SK-N-MC (cell line): Measurements from ENCODE around the gene AUTS2.

Experiments
- DNase-seq: peaks from one replicate; pipeline ENCODE4 v3.0.0-alpha.2; 2011; ENCODE audit warnings: low read depth, low spot score
- H3K27ac ChIP-seq: fragments of 200-600 bp; sonication (generic); 2 replicates; pipeline ENCODE4 v1.5.1; 2016; ENCODE audit warnings: mixed run types
- H3K36me3 ChIP-seq: fragments of 200-600 bp; sonication (generic); 2 replicates; pipeline ENCODE4 v1.6.1; 2017; ENCODE audit warnings: antibody characterized with exemption, low read length, mixed read lengths; ENCODE audit not compliant: insufficient read depth
- H3K4me3 ChIP-seq: fragments of 200-600 bp; sonication (generic); 2 replicates; pipeline ENCODE4 v1.5.1; 2016
- H3K9ac ChIP-seq: fragments of 200-600 bp; sonication (generic); 2 replicates; pipeline ENCODE4 v1.8.0; 2017; ENCODE audit warnings: mixed run types, mixed read lengths; ENCODE audit not compliant: insufficient read length
- H3K9me3 ChIP-seq: fragments of 200-600 bp; sonication (generic); 2 replicates; pipeline ENCODE4 v1.6.1; 2017; ENCODE audit warnings: low read depth, mild to moderate bottlenecking, antibody characterized with exemption, low read length, moderate library complexity, mixed read lengths
- EZH2 ChIP-seq: fragments of 200-600 bp; sonication (generic); IDR thresholded peaks from one replicate; pipeline ENCODE4 v1.6.1; 2017; ENCODE audit warnings: antibody characterized with exemption
- FOXP2 ChIP-seq: optimal IDR thresholded peaks from 2 replicates; pipeline ENCODE3; 2011; ENCODE audit warnings: mild to moderate bottlenecking, moderate library complexity; ENCODE audit not compliant: insufficient read depth; ENCODE audit errors: extremely low read length, control extremely low read depth
- POLR2AphosphoS5 ChIP-seq: IDR thresholded peaks from 2 replicates; pipeline ENCODE4 v1.6.1; 2012; ENCODE audit warnings: mild to moderate bottlenecking, low read depth, low read length, borderline replicate concordance

AUTS2 gene

GRCh38 chr7:69597278-69598076 lies 798 bp upstream of the AUTS2 start:
- no peak for DNase-seq
- Histone ChIP-seq H3K36me3 (no peaks in the 10 kb centered on the region), H3K27ac (peak overlapping the region; percentile 75; the same call in 1 of the 2 replicates), H3K9ac (peak overlapping the region; percentile 84), H3K9me3 (no peaks in the 10 kb centered on the region), H3K4me3 (peak overlapping the region; percentile 82)
- TF ChIP-seq EZH2 (no peak), POLR2AphosphoS5 (peak; percentile 13; the same call in 1 of the 2 replicates), FOXP2 (peak; percentile 19)

- Histone ChIP-seq H3K27ac (no peak overlapping the region), H3K4me3 (peak overlapping the region; percentile 95), H3K9ac (peak overlapping the region; percentile 78), H3K36me3 (no peaks in the 10 kb centered on the region), H3K9me3 (no peaks in the 10 kb centered on the region)
- no peak for DNase-seq
- no peak for TF ChIP-seq FOXP2
- TF ChIP-seq POLR2AphosphoS5 = no peak
- TF ChIP-seq EZH2 = no peak
Measured at GRCh38 chr7:69598487-69599285, 411 bp downstream of the AUTS2 start.

GRCh38 chr7:69599286-69599954 lies 1.1 kb downstream of the AUTS2 start:
- DNase-seq = no peak
- no peaks in the 10 kb centered on the region for H3K36me3 ChIP-seq

GRCh38 chr7:69599955-69600709 lies 1.9 kb downstream of the AUTS2 start:
- no peak for DNase-seq
- Histone ChIP-seq H3K27ac (no peak overlapping the region), H3K9ac (peak overlapping the region; percentile 78), H3K36me3 (no peaks in the 10 kb centered on the region), H3K9me3 (no peaks in the 10 kb centered on the region), H3K4me3 (peak overlapping the region; percentile 95)
- TF ChIP-seq FOXP2 (no peak), EZH2 (no peak), POLR2AphosphoS5 (no peak)

More at GRCh38 chr7:69599286-69599954, 1.1 kb downstream of the AUTS2 start:
- TF ChIP-seq EZH2 (no peak), FOXP2 (no peak), POLR2AphosphoS5 (no peak)
- H3K9ac ChIP-seq = peak overlapping the region; percentile 78
- no peaks in the 10 kb centered on the region for H3K9me3 ChIP-seq
- H3K4me3 ChIP-seq = peak overlapping the region; percentile 95
- no peak overlapping the region for H3K27ac ChIP-seq

- no peaks in the 10 kb centered on the region for H3K36me3 ChIP-seq
- H3K9me3 ChIP-seq = no peaks in the 10 kb centered on the region
- peak overlapping the region; percentile 95 for H3K4me3 ChIP-seq
- peak overlapping the region; percentile 78 for H3K9ac ChIP-seq
- no peak for DNase-seq
- no peak overlapping the region for H3K27ac ChIP-seq
- no peak for TF ChIP-seq POLR2AphosphoS5
Measured at GRCh38 chr7:69600710-69601519, 2.6 kb downstream of the AUTS2 start.

- Histone ChIP-seq H3K4me3 (no peak overlapping the region), H3K9me3 (no peaks in the 10 kb centered on the region), H3K27ac (no peak overlapping the region), H3K9ac (no peak overlapping the region), H3K36me3 (no peaks in the 10 kb centered on the region)
- TF ChIP-seq FOXP2 (no peak), EZH2 (no peak), POLR2AphosphoS5 (no peak)
- no peak for DNase-seq
Measured at GRCh38 chr7:69602522-69602921, 4.2 kb downstream of the AUTS2 start.

- no peak for TF ChIP-seq EZH2
- TF ChIP-seq POLR2AphosphoS5 = no peak
- TF ChIP-seq FOXP2 = no peak
- Histone ChIP-seq H3K4me3 (no peak overlapping the region), H3K9ac (no peak overlapping the region), H3K9me3 (no peaks in the 10 kb centered on the region), H3K36me3 (no peaks in the 10 kb centered on the region), H3K27ac (no peak overlapping the region)
- no peak for DNase-seq
Measured at GRCh38 chr7:69603351-69603750, 5.1 kb downstream of the AUTS2 start.
